A673 (cell line): Measurements from ENCODE around the gene IRF2. TPM values are rescaled to one million over a fixed set of nuclear protein-coding genes. Genes with fewer than 3 reads are reported as not detected.

Experiments used
- BruUV-seq: library from RNA; stranded (reverse); fragments of 400-500 nt; replicated peaks from 2 replicates; lab custom pipeline; 2021; lab: Mats Ljungman, UMichigan
- CTCF ChIA-PET: fragments of 300-600 bp; sonication (Branson Sonifier 250); formaldehyde crosslinking; loops from one replicate; lab custom pipeline; 2022; ENCODE audit warnings: antibody characterized with exemption; lab: Charles Lee
- POLR2A ChIA-PET: fragments of 300-600 bp; sonication (Branson Sonifier 250); formaldehyde crosslinking; loops from one replicate; lab custom pipeline; 2022; ENCODE audit warnings: antibody characterized with exemption; ENCODE audit not compliant: low non-redundant PET; lab: Charles Lee
- DNase-seq: peaks from one replicate; pipeline ENCODE4 v3.0.0-alpha.2; 2015; ENCODE audit warnings: low spot score
- H3K27ac ChIP-seq: fragments of 200-600 bp; sonication (generic); 2 replicates; pipeline ENCODE4 v1.5.1; 2016; ENCODE audit warnings: mixed run types, low read depth, mild to moderate bottlenecking, mixed read lengths, antibody characterized with exemption, low read length; ENCODE audit not compliant: poor library complexity, severe bottlenecking
- H3K27me3 ChIP-seq: fragments of 200-600 bp; sonication (generic); replicated peaks from 2 replicates; pipeline ENCODE4 v1.6.1; 2017; ENCODE audit warnings: mixed run types, low read depth, mild to moderate bottlenecking, mixed read lengths, antibody characterized with exemption, low read length; ENCODE audit not compliant: insufficient read depth, poor library complexity
- H3K36me3 ChIP-seq: fragments of 200-600 bp; sonication (generic); 2 replicates; pipeline ENCODE4 v1.6.1; 2016; ENCODE audit warnings: mixed run types, mild to moderate bottlenecking, mixed read lengths, antibody characterized with exemption, low read length; ENCODE audit not compliant: insufficient read depth, poor library complexity, severe bottlenecking
- H3K4me1 ChIP-seq: fragments of 200-600 bp; sonication (generic); 2 replicates; pipeline ENCODE4 v1.6.1; 2017; ENCODE audit warnings: mixed run types, mild to moderate bottlenecking, mixed read lengths, antibody characterized with exemption, low read length; ENCODE audit not compliant: insufficient read depth, poor library complexity, severe bottlenecking
- H3K4me3 ChIP-seq: fragments of 200-600 bp; sonication (generic); 2 replicates; pipeline ENCODE4 v1.5.1; 2016; ENCODE audit warnings: low read depth, mixed run types, mild to moderate bottlenecking, mixed read lengths, low read length; ENCODE audit not compliant: poor library complexity, severe bottlenecking
- H3K9me3 ChIP-seq: fragments of 200-600 bp; sonication (generic); 2 replicates; pipeline ENCODE4 v1.6.1; 2016; ENCODE audit warnings: mixed run types, low read depth, mild to moderate bottlenecking, mixed read lengths, antibody characterized with exemption, low read length; ENCODE audit not compliant: poor library complexity, severe bottlenecking
- CTCF ChIP-seq: fragments of 300-800, 200-600 bp; sonication (generic); conservative IDR thresholded peaks from 2 replicates; pipeline ENCODE4 v1.5.1; 2017; ENCODE audit warnings: low read depth, mild to moderate bottlenecking, antibody characterized with exemption, low read length, moderate library complexity, mixed read lengths
- EZH2 ChIP-seq: fragments of 200-600 bp; sonication (generic); IDR thresholded peaks from 2 replicates; pipeline ENCODE4 v1.6.1; 2017; ENCODE audit warnings: borderline replicate concordance, low read depth, mild to moderate bottlenecking, mixed read lengths, antibody characterized with exemption, low read length; ENCODE audit not compliant: poor library complexity, severe bottlenecking
- intact Hi-C: fragments of 100-400 bp; cut with micrococcal nuclease; formaldehyde crosslinking; loops from one replicate; pipeline ENCODE4 v1.10.0; 2022; ENCODE audit not compliant: unreplicated experiment
- total RNA-seq: library from RNA; stranded (reverse); gene quantifications from 2 replicates; pipeline ENCODE4 v1.2.3, GENCODE V29; 2021

The IRF2 gene
- total RNA-seq, 1 experiment from 2014 or later, result 28.2 TPM

- POLR2A ChIA-PET, result interaction anchor here (0.7 kb wide), 1 partner anchor 128 kb away, joined by 15 read pairs; no protein-coding TSS in a partner anchor
- TF ChIP-seq CTCF, result no peak
- no peak for TF ChIP-seq EZH2
- H3K27ac ChIP-seq, result no peak overlapping the region
- peaks cover 22% of the 10 kb centered on the region for H3K36me3 ChIP-seq
- no peak for DNase-seq
- BruUV-seq, result no TSS peak
- CTCF ChIA-PET, result no interaction called here
- H3K9me3 ChIP-seq, result no peaks in the 10 kb centered on the region
- no peak overlapping the region for H3K4me3 ChIP-seq
- H3K27me3 ChIP-seq, result no peaks in the 10 kb centered on the region
- intact Hi-C loops, result no loop called here
- H3K4me1 ChIP-seq, result peaks cover 19% of the 10 kb centered on the region
Measured at GRCh38 chr4:184409502-184409901, 64.8 kb downstream of the IRF2 start.

GRCh38 chr4:184408684-184409081 lies 65.7 kb downstream of the IRF2 start:
- Histone ChIP-seq H3K36me3 (peaks cover 22% of the 10 kb centered on the region), H3K9me3 (no peaks in the 10 kb centered on the region), H3K4me1 (peaks cover 19% of the 10 kb centered on the region), H3K27me3 (no peaks in the 10 kb centered on the region), H3K4me3 (no peak overlapping the region), H3K27ac (peak overlapping the region; percentile 31)
- TF ChIP-seq CTCF, result no peak
- TF ChIP-seq EZH2, result no peak
- ChIA-PET CTCF (no interaction called here), POLR2A (no interaction called here)
- intact Hi-C loops, result no loop called here
- no TSS peak for BruUV-seq
- no peak for DNase-seq

GRCh38 chr4:184408021-184408683 lies 66.2 kb downstream of the IRF2 start:
- CTCF ChIA-PET, result no interaction called here
- H3K4me1 ChIP-seq, result peaks cover 19% of the 10 kb centered on the region
- peaks cover 22% of the 10 kb centered on the region for H3K36me3 ChIP-seq
- POLR2A ChIA-PET, result no interaction called here
- no TSS peak for BruUV-seq
- intact Hi-C loops, result no loop called here
- H3K4me3 ChIP-seq, result no peak overlapping the region
- no peaks in the 10 kb centered on the region for H3K27me3 ChIP-seq
- H3K9me3 ChIP-seq, result no peaks in the 10 kb centered on the region
- peak overlapping the region; percentile 31 for H3K27ac ChIP-seq
- TF ChIP-seq EZH2 (no peak), CTCF (no peak)
- peak; percentile 60 for DNase-seq
